HG02852 (cell line): ENCODE measurements around the gene SCN1B.
"Not testable (repeated sequence)": the region's sequence is repeated elsewhere in the genome, so short reads cannot be mapped to it uniquely, and the experiment has no call there.

Source experiments
- ATAC-seq: cut with Tn5 transposase; IDR thresholded peaks from one replicate; pipeline ENCODE4 v1.9.1; 2021; ENCODE audit warnings: mild to moderate bottlenecking, moderate library complexity; ENCODE audit not compliant: unreplicated experiment

Gene SCN1B

GRCh38 chr19:35015954-35016351 is 14.3 kb upstream of the SCN1B start:
- ATAC-seq: no peak

GRCh38 chr19:35017507-35017906 is 12.8 kb upstream of the SCN1B start:
- no peak for ATAC-seq

DNA sequence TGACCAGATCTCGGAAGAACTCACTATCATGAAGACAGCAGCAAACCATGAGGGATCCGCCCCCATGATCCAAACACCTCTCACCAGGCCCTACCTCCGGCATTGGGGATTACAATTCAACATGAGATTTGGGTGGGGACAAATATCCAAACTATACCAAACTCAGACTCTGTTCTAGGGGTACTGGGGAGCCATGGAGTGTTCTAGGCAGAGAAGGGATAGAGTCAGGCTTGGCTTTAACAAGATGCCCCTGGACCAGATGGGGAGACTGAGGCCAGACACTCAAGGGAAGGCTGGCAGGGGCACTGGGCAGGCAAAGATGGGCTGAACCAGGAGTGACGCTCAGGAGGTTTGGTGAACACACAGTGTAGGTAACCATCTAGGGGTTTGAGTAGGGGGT is 11.9 kb upstream of the SCN1B start:
- no peak for ATAC-seq

DNA sequence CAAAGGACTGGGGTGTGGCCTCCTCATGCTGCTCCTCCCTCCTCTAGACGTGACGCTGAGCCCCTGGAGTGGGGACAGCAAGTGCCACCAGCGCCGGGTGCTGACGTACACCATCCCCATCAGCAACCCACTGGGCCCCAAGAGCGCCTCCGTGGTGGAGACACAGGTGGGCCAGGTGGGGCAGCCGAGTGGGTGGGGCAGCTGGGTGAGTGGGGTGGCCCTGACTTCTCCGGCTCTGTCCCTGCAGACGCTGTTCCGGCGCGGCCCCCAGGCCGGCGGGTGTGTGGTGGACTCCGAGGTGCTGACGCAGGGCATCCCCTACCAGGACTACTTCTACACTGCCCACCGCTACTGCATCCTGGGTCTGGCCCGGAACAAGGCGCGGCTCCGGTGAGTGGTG is 11.1 kb upstream of the SCN1B start:
- ATAC-seq: no peak

GRCh38 chr19:35021016-35021415 is 9.3 kb upstream of the SCN1B start:
- no peak for ATAC-seq

GRCh38 chr19:35021596-35021995 is 8.7 kb upstream of the SCN1B start:
- ATAC-seq: no peak

DNA sequence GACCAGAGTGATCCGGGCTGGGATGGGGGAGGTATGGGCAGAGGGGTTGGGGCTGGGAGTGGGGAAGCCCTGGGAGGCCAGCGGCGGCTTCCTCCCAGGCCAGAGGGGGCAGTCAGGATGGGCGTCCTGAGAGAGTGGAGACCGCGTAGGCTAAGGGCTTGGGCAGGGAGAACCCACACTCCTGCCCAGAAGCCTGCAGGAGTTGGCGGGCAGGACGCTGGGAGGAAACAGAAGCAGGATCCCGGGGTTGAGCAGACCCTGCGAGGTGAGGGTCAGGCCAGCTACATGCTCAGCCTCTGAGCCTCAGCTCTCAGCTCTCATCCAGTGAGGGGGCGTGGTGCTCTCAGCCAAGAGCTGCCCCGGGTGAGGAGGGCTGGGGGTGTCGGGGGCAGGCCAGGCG is 7.8 kb upstream of the SCN1B start:
- no peak for ATAC-seq

DNA sequence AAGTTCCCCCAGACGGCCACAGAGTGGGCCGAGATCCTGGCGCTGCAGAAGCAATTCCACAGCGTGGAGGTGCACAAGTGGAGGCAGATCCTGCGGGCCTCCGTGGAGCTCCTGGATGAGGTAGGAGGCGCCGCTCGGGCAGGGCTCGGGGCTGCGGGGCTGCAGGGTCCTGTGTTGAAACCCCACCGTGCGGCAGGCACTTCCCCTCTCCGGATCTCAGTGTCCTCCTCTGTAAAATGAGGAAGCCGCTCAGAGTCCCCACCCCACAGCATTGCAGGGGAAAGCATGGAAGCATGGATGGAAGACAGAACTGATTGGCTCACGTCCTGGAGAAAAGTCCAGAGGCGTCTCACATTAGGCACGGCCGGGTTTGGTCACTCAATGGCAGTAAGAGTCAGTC is 6.8 kb upstream of the SCN1B start:
- no peak for ATAC-seq

- no peak for ATAC-seq
Observed at GRCh38 chr19:35024095-35024494, 6.2 kb upstream of the SCN1B start.

- ATAC-seq: no peak
Observed at GRCh38 chr19:35025969-35026368, 4.3 kb upstream of the SCN1B start.

GRCh38 chr19:35026418-35026817 is 3.9 kb upstream of the SCN1B start:
- ATAC-seq: no peak

DNA sequence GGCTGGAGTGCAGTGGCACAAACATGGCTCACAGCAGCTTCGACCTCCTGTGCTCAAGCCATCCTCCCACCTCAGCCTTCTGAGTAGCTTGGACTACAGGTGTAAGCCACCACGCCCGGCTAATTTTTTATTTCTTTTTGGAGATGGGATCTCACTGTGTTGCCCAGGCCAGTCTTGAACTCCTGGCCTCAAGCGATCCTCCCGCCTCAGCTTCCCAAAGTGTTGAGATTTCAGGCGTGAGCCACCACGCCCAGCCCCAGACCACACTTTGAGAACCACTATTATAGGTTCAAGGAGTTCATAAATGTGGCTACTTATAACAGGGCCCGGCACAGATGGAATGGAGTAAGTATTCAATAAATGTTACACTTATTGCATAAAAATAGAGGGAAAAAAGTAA is 3.3 kb upstream of the SCN1B start:
- no peak for ATAC-seq

DNA sequence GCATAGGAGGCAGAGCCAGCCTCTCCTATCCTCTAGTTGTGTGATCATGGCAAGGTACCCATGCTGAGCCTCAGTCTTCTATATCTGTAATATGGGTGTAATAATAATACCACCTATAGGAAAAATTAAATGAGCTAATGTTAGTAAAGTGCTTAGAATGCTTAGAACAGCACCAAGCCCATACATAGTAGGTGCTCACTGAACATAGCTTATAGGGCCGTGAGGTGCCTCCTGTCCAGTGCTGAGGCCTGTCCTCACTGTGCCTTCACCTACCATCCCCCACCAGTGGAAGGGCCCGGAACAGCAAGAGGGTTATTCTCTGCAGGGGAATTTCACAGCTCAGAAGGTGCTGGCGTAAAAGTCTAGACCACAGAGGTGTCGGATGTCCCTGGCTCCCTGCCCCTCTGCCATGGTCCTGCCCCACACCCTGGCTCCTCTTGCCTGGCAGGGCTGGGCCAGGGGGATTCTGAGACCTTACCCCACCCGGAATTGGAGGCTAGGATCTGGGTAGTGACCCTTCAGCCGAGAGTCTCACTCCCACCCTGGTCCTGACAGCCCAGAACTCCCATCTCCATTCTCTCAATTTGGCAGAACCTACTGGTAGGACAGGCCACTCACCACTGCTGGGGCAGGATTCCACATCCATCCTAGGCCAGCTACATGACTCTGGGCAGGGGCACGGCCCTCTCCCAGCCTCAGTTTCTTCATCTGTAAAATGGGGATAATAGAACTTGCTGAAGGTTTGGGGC is 2.2 kb upstream of the SCN1B start:
- ATAC-seq: no peak

GRCh38 chr19:35028600-35028885 is 1.7 kb upstream of the SCN1B start:
- not testable (repeated sequence) for ATAC-seq

- ATAC-seq: not testable (repeated sequence)
Observed at GRCh38 chr19:35029275-35029736, 964 bp upstream of the SCN1B start.

- no peak for ATAC-seq
Observed at GRCh38 chr19:35029737-35030256, 473 bp upstream of the SCN1B start.

GRCh38 chr19:35031072-35031881 is 1.0 kb downstream of the SCN1B start:
- no peak for ATAC-seq

DNA sequence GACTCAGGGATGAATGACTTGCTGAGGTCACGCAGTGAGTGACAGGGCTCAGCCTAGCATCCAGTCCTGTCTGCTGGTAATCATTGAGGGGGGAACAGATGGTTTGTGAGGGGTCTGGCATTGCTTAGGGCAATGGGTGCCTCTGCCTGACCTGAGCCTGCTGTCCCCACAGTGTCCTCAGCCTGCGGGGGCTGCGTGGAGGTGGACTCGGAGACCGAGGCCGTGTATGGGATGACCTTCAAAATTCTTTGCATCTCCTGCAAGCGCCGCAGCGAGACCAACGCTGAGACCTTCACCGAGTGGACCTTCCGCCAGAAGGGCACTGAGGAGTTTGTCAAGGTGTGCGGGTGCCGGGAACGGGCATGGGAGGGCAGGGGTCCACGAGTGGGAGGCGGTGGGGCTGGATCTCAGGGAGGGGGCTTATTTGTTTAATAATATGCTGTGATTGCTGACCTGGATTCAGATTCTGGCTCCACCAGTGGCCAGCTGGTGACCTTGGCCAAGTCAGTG is 2.1 kb downstream of the SCN1B start:
- no peak for ATAC-seq

DNA sequence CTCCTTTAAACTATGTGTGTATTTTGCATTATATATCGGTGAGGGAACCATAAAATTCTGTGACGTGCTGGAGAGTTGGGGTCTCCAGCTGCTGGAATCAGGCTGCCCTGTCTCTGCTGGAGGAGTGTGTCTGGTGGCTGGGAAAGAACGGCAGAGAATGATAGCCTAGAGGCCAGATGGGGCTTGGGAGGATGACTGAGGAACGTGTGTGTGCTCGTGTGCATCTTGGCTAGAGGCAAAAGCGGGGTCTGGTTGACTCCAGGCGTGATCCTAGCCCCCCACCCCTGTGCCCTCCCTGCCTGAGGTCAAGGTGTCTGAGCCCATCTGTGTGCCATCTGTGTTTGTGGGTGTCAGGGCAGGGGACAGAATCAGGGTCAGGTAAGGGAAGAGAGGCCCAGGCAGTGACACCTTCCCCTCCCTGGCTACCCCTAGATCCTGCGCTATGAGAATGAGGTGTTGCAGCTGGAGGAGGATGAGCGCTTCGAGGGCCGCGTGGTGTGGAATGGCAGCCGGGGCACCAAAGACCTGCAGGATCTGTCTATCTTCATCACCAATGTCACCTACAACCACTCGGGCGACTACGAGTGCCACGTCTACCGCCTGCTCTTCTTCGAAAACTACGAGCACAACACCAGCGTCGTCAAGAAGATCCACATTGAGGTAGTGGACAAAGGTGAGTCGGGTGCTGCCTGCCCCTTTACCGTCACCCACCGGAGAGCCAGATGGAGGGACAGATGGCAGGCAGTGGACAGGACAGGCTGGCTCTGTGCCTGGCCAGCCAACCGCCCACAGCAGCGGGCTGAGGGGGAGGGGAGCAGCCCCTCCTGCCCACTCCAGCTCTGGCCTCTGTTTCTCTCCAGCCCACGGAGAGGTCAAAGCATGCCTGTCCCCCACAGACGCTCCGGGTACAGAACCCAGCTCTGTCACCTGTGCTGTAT is 3.1 kb downstream of the SCN1B start:
- ATAC-seq: no peak

DNA sequence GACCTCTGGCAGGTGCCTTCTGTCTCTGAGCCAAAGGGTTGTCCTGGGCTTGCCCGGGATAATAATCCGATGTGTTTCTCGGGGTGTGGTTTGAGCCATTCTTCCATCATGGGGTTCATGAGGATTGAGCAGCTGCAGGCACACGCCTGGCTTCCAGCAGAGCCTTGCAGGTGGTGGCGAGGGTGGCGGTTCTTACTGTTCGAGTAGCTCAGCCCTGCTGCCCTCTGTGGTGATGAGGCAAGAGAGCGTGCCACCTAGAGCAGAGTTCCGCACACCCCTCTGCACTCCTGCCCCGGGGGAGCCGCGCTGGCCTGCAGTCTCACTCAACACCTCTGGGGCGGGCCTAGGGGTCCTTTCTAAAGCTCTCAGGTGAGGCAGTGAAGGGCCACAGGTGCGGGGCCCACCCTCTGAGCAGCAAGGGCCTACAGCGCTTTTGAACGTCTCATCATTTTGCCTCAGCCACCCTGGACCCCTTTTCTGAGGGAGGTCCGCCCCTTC is 3.8 kb downstream of the SCN1B start:
- no peak for ATAC-seq
